D721Med (cell line): Measurements from ENCODE around the gene CLMN.
"Not testable (repeated sequence)": the region's sequence is repeated elsewhere in the genome, so short reads cannot be mapped to it uniquely, and the experiment has no call there.

Source experiments
- DNase-seq: peaks from one replicate; pipeline ENCODE4 v3.0.0; 2011; ENCODE audit warnings: low spot score; ENCODE audit not compliant: insufficient read length
- FAIRE-seq: peaks from 2 replicates; lab custom pipeline; 2011; peaks lifted over from hg19 to GRCh38; lab: Jason Lieb, UNC
- TF ChIP-seq, protein P1 (sequence below): IDR thresholded peaks from 2 replicates; pipeline ENCODE4 v1.5.1; 2012; ENCODE audit warnings: mild to moderate bottlenecking, control low read depth; ENCODE audit not compliant: insufficient read depth; ENCODE audit errors: missing control alignments

CLMN gene

DNA sequence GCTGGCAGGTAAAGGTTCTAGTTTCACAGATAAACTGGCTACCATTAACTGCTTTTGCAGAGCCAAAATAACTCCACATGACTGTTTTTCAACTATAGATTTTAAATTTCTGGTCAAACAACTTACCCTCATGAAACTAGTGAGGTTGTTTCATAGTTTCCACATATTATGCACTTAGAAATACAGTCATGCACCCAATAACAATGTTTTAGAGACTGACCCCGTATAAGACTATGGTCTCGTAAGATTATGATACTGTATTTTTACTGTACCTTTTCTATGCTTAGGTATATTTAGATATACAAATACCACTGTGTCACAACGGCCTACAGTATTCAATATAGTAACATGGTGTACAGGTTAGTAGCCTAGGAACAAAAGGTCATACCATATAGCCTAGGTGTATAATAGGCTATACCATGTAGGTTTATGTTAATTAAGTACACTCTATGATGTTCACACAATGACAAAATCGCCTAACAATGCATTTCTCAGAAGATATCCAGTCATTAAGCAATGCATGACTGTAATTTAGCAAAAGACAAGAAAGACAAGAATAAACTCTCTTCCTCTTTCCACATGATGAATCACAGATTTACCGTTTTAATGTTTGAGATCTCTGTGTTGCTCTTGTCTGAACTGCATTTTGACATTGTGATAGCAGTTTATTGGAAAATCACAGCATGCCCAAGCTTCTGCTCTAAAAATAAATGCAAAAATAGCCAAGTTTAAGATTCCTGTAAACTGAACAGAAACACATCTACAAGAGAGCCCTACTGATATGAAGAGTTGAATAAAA, 179.4 kb downstream of the CLMN start:
- no peak for DNase-seq
- FAIRE-seq: peak; percentile 77
- TF ChIP-seq, protein P1, sequence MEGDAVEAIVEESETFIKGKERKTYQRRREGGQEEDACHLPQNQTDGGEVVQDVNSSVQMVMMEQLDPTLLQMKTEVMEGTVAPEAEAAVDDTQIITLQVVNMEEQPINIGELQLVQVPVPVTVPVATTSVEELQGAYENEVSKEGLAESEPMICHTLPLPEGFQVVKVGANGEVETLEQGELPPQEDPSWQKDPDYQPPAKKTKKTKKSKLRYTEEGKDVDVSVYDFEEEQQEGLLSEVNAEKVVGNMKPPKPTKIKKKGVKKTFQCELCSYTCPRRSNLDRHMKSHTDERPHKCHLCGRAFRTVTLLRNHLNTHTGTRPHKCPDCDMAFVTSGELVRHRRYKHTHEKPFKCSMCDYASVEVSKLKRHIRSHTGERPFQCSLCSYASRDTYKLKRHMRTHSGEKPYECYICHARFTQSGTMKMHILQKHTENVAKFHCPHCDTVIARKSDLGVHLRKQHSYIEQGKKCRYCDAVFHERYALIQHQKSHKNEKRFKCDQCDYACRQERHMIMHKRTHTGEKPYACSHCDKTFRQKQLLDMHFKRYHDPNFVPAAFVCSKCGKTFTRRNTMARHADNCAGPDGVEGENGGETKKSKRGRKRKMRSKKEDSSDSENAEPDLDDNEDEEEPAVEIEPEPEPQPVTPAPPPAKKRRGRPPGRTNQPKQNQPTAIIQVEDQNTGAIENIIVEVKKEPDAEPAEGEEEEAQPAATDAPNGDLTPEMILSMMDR: no peak

GRCh38 chr14:95138876-95139275, 180.8 kb downstream of the CLMN start:
- FAIRE-seq (no peak), DNase-seq (no peak)
- TF ChIP-seq, protein P1: no peak

DNA sequence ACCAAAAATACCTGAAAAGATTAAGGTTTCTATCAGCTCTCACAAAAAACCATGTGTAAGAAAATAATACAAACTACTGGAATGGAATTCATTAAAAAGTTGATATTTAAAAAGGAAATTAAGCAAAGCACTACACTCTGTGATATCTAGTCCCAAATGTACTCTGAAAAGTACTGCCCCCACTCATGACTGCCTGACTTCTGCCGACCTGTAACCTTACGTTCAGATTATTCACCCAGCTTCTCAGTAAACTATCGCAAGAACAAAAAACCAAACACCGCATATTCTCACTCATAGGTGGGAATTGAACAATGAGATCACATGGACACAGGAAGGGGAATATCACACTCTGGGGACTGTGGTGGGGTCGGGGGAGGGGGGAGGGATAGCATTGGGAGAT, 181.3 kb downstream of the CLMN start:
- DNase-seq, FAIRE-seq: not testable (repeated sequence)

DNA sequence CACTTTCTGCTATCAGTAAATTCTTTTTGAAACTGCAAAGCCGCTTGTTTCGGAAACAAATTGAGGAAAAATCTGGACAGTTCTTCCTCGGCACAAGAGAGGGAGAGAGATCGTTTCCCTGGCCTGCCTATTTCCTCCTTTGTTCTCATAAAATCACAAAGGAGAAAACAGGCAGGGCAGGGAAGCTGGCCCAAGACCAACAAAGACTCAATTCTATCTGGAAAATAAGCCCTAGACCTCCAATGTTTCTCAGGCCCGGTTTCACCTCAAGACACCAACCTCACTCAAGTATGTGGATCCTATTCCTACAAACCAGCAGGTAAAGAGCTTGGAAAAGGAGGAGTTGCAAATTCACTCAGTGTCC, 181.9 kb downstream of the CLMN start:
- FAIRE-seq (no peak), DNase-seq (no peak)
- TF ChIP-seq, protein P1: no peak

DNA sequence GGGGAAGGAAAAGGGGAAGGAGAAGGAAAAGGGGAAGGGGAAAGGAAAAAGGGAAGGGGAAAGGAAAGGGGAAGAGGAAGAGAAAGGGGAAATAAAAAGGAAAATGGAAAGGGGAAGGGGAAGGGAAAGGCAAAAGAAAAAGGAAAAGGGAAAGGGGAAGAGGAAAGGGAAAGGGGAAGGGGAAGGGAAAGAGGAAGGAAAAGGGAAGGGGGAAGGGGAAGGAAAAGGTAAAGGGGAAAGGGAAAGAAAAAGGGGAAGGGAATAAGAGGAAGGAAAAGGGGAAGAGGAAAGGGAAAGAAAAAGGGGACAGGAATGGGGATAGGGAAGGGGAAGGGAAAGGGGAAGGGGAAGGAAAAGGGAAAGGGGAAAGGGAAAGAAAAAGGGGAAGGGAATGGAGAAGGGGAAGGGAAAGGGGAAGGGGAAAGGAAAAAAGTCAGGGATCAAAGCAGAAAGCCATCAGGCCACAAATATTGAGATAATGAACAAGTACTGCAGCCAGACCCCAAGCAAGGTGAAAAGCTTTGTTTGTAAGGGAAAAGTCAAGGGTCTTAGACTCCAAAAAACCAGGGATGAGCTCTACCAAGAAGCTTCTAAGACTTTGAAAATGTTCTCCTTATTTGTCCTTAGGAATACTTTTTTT, 182.4 kb downstream of the CLMN start:
- no peak for FAIRE-seq
- TF ChIP-seq, protein P1: no peak
- no peak for DNase-seq

- FAIRE-seq (no peak), DNase-seq (no peak)
Observed at GRCh38 chr14:95136631-95137030, 183.1 kb downstream of the CLMN start.

DNA sequence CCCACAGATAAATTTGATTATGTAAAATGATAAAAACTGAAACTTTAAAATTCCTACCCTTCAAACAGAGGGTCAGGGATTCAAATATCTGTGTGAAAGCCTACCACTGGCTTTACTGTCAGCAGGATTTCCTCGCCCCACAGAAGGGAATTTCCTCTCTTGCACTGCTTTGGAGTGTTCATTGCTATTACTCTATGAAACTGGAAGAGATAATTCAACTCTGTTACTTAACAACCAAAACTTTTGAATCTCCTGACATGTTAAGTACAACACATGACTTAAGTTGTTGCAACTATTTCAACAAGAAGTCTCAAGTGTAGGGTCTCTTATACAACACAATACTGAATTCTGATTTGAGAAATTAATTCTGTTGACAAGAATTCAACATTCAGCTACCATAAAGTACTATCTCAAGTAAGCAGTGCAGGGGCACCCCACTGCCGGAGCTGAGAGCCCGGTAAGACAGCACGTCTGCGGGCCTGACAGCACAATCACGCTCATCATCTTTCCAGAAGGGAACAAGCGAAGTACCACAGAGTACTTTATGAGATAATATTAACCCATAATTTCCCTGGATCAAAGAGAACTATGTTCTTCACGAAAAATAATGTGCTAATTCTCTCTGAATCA, 185.3 kb downstream of the CLMN start:
- no peak for DNase-seq
- TF ChIP-seq, protein P1: no peak
- peak; percentile 44 for FAIRE-seq

More at GRCh38 chr14:95136631-95137030, 183.1 kb downstream of the CLMN start:
- TF ChIP-seq, protein P1: no peak
